Neural cell (in vitro differentiated cells): Measurements from ENCODE around the gene POLR2C. TPM values are rescaled to one million over a fixed set of nuclear protein-coding genes. Genes with fewer than 3 reads are reported as not detected.

Source experiments
- H2AFZ ChIP-seq: fragments of 200-600, 300-800 bp; sonication (generic), shearing (Covaris generic); 2 replicates; pipeline ENCODE4 v1.6.0; 2014; ENCODE audit warnings: low read depth, mild to moderate bottlenecking, antibody characterized with exemption, low read length, moderate library complexity
- H3F3A ChIP-seq: fragments of 200-600 bp; shearing (Covaris generic); 2 replicates; pipeline ENCODE4 v1.6.1; 2016; ENCODE audit warnings: mild to moderate bottlenecking, moderate library complexity, mixed read lengths, antibody characterized with exemption, low read length; ENCODE audit not compliant: insufficient read depth, poor library complexity, severe bottlenecking
- H3K27ac ChIP-seq: fragments of 200-600, 300-800 bp; sonication (generic), shearing (Covaris generic); 2 replicates; pipeline ENCODE4 v1.5.1; 2014; ENCODE audit warnings: mild to moderate bottlenecking, low read length, moderate library complexity
- H3K27me3 ChIP-seq: fragments of 300-800, 200-600 bp; sonication (generic), shearing (Covaris generic); 2 replicates; pipeline ENCODE4 v1.6.0; 2014; ENCODE audit warnings: mild to moderate bottlenecking, low read depth, low read length, moderate library complexity; ENCODE audit not compliant: insufficient read depth
- H3K36me3 ChIP-seq: fragments of 300-800, 200-600 bp; sonication (generic), shearing (Covaris generic); 2 replicates; pipeline ENCODE4 v1.5.1; 2014; ENCODE audit warnings: mild to moderate bottlenecking, antibody characterized with exemption, low read length, moderate library complexity; ENCODE audit not compliant: insufficient read depth
- H3K4me2 ChIP-seq: fragments of 300-800, 200-600 bp; sonication (generic), shearing (Covaris generic); 2 replicates; pipeline ENCODE4 v1.6.0; 2014; ENCODE audit warnings: mild to moderate bottlenecking, low read length
- H3K4me3 ChIP-seq: fragments of 300-800, 200-600 bp; sonication (generic), shearing (Covaris generic); 2 replicates; pipeline ENCODE4 v1.5.1; 2014; ENCODE audit warnings: mild to moderate bottlenecking, low read length, moderate library complexity
- H3K79me2 ChIP-seq: fragments of 200-600 bp; shearing (Covaris generic); replicated peaks from 2 replicates; pipeline ENCODE4 v1.6.0; 2014; ENCODE audit warnings: mild to moderate bottlenecking, low read length, moderate library complexity; ENCODE audit not compliant: insufficient read depth
- H3K9ac ChIP-seq: fragments of 300-800, 200-600 bp; sonication (generic), shearing (Covaris generic); 2 replicates; pipeline ENCODE4 v1.6.1; 2016; ENCODE audit warnings: mild to moderate bottlenecking, low read length, mixed read lengths
- H3K9me2 ChIP-seq: fragments of 200-600 bp; shearing (Covaris generic); 2 replicates; pipeline ENCODE4 v1.6.1; 2016; ENCODE audit warnings: mild to moderate bottlenecking, low read length, mixed read lengths; ENCODE audit not compliant: insufficient read depth
- H3K9me3 ChIP-seq: fragments of 200-600, 300-800 bp; sonication (generic), shearing (Covaris generic); 2 replicates; pipeline ENCODE4 v1.6.1; 2016; ENCODE audit warnings: mild to moderate bottlenecking, mixed run types, low read length, moderate library complexity, mixed read lengths
- H4K20me1 ChIP-seq: fragments of 200-600 bp; shearing (Covaris generic); 2 replicates; pipeline ENCODE4 v1.6.1; 2016; ENCODE audit warnings: mild to moderate bottlenecking, mixed run types; ENCODE audit not compliant: insufficient read depth
- EP300 ChIP-seq: fragments of 450-650 bp; conservative IDR thresholded peaks from 2 replicates; pipeline ENCODE4 v1.6.1; 2014; ENCODE audit warnings: antibody characterized with exemption, mild to moderate bottlenecking, moderate library complexity; ENCODE audit not compliant: poor library complexity, severe bottlenecking
- EZH2 ChIP-seq: fragments of 200-600, 300-800 bp; shearing (Covaris generic), sonication (generic); IDR thresholded peaks from 2 replicates; pipeline ENCODE4 v1.6.1; 2014; ENCODE audit warnings: antibody characterized with exemption, low read length, borderline replicate concordance, mild to moderate bottlenecking; ENCODE audit not compliant: insufficient read depth, poor library complexity, severe bottlenecking
- MXI1 ChIP-seq: fragments of 450-650 bp; conservative IDR thresholded peaks from 2 replicates; pipeline ENCODE4 v1.6.1; 2014; ENCODE audit warnings: antibody characterized with exemption, mild to moderate bottlenecking; ENCODE audit not compliant: poor library complexity, severe bottlenecking
- POLR2AphosphoS5 ChIP-seq: IDR thresholded peaks from 2 replicates; pipeline ENCODE4 v1.6.1; 2012
- RAD21 ChIP-seq: fragments of 450-650 bp; conservative IDR thresholded peaks from 2 replicates; pipeline ENCODE4 v1.6.1; 2014; ENCODE audit warnings: antibody characterized with exemption, mild to moderate bottlenecking, moderate library complexity
- SMC3 ChIP-seq: fragments of 450-650 bp; conservative IDR thresholded peaks from 2 replicates; pipeline ENCODE4 v1.6.1; 2014; ENCODE audit warnings: antibody characterized with exemption, mild to moderate bottlenecking, moderate library complexity; ENCODE audit not compliant: poor library complexity
- TAF1 ChIP-seq: IDR thresholded peaks from 2 replicates; pipeline ENCODE4 v1.6.1; 2012; ENCODE audit warnings: low read depth
- polyA plus RNA-seq: library from polyadenylated mRNA; depleted of rRNA; stranded (reverse); fragments of >200 nt; gene quantifications from 2 replicates; pipeline ENCODE4 v1.2.3, GENCODE V29; 2014
- TF ChIP-seq, protein P1 (sequence below): IDR thresholded peaks from 2 replicates; pipeline ENCODE4 v1.6.1; 2012; ENCODE audit warnings: borderline replicate concordance
- TF ChIP-seq, protein P2 (sequence below): fragments of 450-650 bp; IDR thresholded peaks from 2 replicates; pipeline ENCODE4 v1.5.1; 2014; ENCODE audit warnings: antibody characterized with exemption, mild to moderate bottlenecking, moderate library complexity; ENCODE audit not compliant: poor library complexity, severe bottlenecking

Gene POLR2C
- polyA plus RNA-seq, 1 donor from 2014 or later, result 109 TPM

DNA sequence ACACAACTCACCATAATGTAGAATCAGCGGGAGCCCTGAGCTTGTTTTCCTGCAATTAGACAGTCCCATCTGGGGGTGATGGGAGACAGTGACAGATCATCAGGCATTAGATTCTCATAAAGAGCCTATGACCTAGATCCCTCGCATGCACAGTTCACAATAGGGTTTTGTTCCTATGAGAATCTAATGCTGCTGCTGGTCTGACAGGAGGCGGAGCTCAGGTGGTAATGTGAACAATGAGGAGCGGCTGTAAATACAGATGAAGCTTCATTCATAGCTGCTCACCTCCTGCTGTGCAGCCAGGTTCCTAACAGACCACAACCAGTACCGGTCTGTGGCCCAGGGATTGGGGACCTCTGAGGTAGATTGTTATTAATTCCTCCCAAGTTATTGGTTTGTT, 26.8 kb downstream of the POLR2C start:
- no peak overlapping the region for H3K9ac ChIP-seq
- H3K36me3 ChIP-seq, result no peaks in the 10 kb centered on the region
- H3K4me2 ChIP-seq, result no peak overlapping the region
- no peaks in the 10 kb centered on the region for H3K9me3 ChIP-seq
- H2AFZ ChIP-seq, result no peak overlapping the region
- no peaks in the 10 kb centered on the region for H3F3A ChIP-seq
- TF ChIP-seq TAF1, result no peak
- TF ChIP-seq, protein P1, sequence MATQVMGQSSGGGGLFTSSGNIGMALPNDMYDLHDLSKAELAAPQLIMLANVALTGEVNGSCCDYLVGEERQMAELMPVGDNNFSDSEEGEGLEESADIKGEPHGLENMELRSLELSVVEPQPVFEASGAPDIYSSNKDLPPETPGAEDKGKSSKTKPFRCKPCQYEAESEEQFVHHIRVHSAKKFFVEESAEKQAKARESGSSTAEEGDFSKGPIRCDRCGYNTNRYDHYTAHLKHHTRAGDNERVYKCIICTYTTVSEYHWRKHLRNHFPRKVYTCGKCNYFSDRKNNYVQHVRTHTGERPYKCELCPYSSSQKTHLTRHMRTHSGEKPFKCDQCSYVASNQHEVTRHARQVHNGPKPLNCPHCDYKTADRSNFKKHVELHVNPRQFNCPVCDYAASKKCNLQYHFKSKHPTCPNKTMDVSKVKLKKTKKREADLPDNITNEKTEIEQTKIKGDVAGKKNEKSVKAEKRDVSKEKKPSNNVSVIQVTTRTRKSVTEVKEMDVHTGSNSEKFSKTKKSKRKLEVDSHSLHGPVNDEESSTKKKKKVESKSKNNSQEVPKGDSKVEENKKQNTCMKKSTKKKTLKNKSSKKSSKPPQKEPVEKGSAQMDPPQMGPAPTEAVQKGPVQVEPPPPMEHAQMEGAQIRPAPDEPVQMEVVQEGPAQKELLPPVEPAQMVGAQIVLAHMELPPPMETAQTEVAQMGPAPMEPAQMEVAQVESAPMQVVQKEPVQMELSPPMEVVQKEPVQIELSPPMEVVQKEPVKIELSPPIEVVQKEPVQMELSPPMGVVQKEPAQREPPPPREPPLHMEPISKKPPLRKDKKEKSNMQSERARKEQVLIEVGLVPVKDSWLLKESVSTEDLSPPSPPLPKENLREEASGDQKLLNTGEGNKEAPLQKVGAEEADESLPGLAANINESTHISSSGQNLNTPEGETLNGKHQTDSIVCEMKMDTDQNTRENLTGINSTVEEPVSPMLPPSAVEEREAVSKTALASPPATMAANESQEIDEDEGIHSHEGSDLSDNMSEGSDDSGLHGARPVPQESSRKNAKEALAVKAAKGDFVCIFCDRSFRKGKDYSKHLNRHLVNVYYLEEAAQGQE, result no peak
- no peak for TF ChIP-seq SMC3
- no peak for TF ChIP-seq RAD21
- TF ChIP-seq EZH2, result no peak
- H4K20me1 ChIP-seq, result no peaks in the 10 kb centered on the region
- H3K27ac ChIP-seq, result no peak overlapping the region
- H3K4me3 ChIP-seq, result no peak overlapping the region
- no peaks in the 10 kb centered on the region for H3K9me2 ChIP-seq
- no peaks in the 10 kb centered on the region for H3K79me2 ChIP-seq
- H3K27me3 ChIP-seq, result no peaks in the 10 kb centered on the region

DNA sequence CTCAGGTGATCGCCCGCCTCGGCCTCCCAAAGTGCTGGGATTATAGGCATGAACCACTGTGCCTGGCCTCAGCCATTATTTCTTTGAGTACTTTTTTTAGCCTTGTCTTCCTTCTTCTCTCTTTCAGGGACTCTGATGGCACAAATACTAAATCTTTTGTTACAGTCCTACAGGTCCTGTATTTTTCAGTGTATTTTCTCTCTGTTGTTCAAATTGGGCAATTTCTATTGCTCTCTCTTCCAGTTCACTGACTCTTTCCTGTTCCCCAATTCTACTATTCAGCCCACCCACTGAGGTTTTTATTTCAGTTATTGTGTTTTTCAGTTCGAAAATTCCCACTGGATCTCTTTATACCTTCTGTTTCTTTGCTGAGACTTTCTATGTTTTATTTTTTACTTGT, 31.3 kb downstream of the POLR2C start:
- Histone ChIP-seq H3K9me3 (no peaks in the 10 kb centered on the region), H3K36me3 (no peaks in the 10 kb centered on the region), H3K27ac (no peak overlapping the region), H3K4me3 (no peak overlapping the region), H3K9ac (no peak overlapping the region), H3K4me2 (no peak overlapping the region), H3K79me2 (no peaks in the 10 kb centered on the region), H4K20me1 (no peaks in the 10 kb centered on the region), H2AFZ (no peak overlapping the region), H3F3A (no peaks in the 10 kb centered on the region), H3K9me2 (no peaks in the 10 kb centered on the region), H3K27me3 (no peaks in the 10 kb centered on the region)
- no peak for TF ChIP-seq TAF1
- no peak for TF ChIP-seq EP300
- TF ChIP-seq MXI1, result no peak
- no peak for TF ChIP-seq RAD21
- TF ChIP-seq, protein P2, sequence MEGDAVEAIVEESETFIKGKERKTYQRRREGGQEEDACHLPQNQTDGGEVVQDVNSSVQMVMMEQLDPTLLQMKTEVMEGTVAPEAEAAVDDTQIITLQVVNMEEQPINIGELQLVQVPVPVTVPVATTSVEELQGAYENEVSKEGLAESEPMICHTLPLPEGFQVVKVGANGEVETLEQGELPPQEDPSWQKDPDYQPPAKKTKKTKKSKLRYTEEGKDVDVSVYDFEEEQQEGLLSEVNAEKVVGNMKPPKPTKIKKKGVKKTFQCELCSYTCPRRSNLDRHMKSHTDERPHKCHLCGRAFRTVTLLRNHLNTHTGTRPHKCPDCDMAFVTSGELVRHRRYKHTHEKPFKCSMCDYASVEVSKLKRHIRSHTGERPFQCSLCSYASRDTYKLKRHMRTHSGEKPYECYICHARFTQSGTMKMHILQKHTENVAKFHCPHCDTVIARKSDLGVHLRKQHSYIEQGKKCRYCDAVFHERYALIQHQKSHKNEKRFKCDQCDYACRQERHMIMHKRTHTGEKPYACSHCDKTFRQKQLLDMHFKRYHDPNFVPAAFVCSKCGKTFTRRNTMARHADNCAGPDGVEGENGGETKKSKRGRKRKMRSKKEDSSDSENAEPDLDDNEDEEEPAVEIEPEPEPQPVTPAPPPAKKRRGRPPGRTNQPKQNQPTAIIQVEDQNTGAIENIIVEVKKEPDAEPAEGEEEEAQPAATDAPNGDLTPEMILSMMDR, result no peak
- TF ChIP-seq POLR2AphosphoS5, result no peak
- TF ChIP-seq SMC3, result no peak
- no peak for TF ChIP-seq EZH2
- TF ChIP-seq, protein P1, result no peak
